ENCODE results near the gene ARSB. TPM values are rescaled to one million over a fixed set of nuclear protein-coding genes. Genes with fewer than 3 reads are reported as not detected.

Gene ARSB
- polyA plus RNA-seq, 4 donors: 0.54 to 17.9 (median 1.9) TPM

- no peaks in the 10 kb centered on the region for H3K27me3 ChIP-seq (ENCODE audit: control insufficient read depth in 3 of 3, insufficient read depth in 3 of 3, low read length in 3 of 3)
- DNase-seq (no peak), FAIRE-seq (no peak)
- peaks cover 0 to 2% (median 0%) of the 10 kb centered on the region in 3 donors for H3K36me3 ChIP-seq (ENCODE audit: control insufficient read depth in 3 of 3, insufficient read depth in 2 of 3, low read depth in 1 of 3, low read length in 3 of 3)
- 85 to 88% (median 88%) methylated on average over 1 of the region's 1 CpG for WGBS, 3 donors
- H3K4me3 ChIP-seq (ENCODE audit: low read depth in 1 of 3, low read length in 3 of 3): no peak overlapping the region
- no peaks in the 10 kb centered on the region for H3K9me3 ChIP-seq (ENCODE audit: control insufficient read depth in 2 of 2, insufficient read depth in 1 of 2, low read depth in 1 of 2, low read length in 1 of 2)
- H3K4me1 ChIP-seq (ENCODE audit: control insufficient read depth in 3 of 3, insufficient read depth in 2 of 3, low read depth in 1 of 3, low read length in 2 of 3): no peaks in the 10 kb centered on the region
- no peak overlapping the region for H3K27ac ChIP-seq (ENCODE audit: low read depth in 1 of 3, low read length in 2 of 3)
Measured at GRCh38 chr5:78811866-78812265, 173.2 kb downstream of the ARSB start.

DNA sequence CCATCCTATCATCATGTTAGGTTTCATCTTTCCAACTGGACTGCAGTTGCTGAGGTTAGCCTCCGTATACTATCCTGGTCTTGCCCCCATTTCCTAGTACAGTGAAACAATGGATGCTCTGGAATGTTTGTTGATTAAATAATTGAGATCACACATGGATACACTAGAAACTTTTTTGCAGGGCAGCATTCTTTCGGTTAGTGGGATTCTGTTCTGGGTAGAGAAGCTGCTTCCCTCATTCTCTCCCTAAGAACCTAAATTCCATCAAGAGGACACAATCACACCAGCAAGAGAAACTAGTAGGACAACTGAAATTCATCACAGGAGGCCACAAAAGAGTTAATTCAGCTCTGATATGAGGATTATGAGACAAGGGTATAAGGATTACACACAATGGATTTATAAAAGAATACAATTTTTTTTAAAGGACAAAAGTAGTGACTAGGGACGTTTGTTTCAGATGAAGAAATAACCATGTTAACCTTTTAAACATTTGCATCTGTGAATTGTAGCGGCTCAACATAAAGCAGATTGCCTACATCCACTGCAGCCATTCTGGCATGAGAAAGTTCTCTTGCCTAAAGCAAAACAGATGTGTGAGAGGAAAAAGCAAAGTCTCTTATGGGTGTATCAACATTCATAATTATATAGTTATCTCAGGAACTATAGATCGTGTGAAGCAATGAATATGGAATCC is 173.8 kb downstream of the ARSB start:
- 82 to 85% (median 83%) methylated on average over 5 of the region's 5 CpGs for WGBS, 3 donors
- H3K27ac ChIP-seq (ENCODE audit: low read depth in 1 of 3, low read length in 2 of 3): no peak overlapping the region
- no peaks in the 10 kb centered on the region for H3K9me3 ChIP-seq (ENCODE audit: control insufficient read depth in 2 of 2, insufficient read depth in 1 of 2, low read depth in 1 of 2, low read length in 1 of 2)
- no peaks in the 10 kb centered on the region for H3K27me3 ChIP-seq (ENCODE audit: control insufficient read depth in 3 of 3, insufficient read depth in 3 of 3, low read length in 3 of 3)
- DNase-seq (no peak), FAIRE-seq (no peak)
- H3K4me1 ChIP-seq (ENCODE audit: control insufficient read depth in 3 of 3, insufficient read depth in 2 of 3, low read depth in 1 of 3, low read length in 2 of 3): no peaks in the 10 kb centered on the region
- H3K4me3 ChIP-seq (ENCODE audit: low read depth in 1 of 3, low read length in 3 of 3): no peak overlapping the region
- H3K36me3 ChIP-seq (ENCODE audit: control insufficient read depth in 3 of 3, insufficient read depth in 2 of 3, low read depth in 1 of 3, low read length in 3 of 3): peaks cover 0 to 2% (median 0%) of the 10 kb centered on the region in 3 donors

DNA sequence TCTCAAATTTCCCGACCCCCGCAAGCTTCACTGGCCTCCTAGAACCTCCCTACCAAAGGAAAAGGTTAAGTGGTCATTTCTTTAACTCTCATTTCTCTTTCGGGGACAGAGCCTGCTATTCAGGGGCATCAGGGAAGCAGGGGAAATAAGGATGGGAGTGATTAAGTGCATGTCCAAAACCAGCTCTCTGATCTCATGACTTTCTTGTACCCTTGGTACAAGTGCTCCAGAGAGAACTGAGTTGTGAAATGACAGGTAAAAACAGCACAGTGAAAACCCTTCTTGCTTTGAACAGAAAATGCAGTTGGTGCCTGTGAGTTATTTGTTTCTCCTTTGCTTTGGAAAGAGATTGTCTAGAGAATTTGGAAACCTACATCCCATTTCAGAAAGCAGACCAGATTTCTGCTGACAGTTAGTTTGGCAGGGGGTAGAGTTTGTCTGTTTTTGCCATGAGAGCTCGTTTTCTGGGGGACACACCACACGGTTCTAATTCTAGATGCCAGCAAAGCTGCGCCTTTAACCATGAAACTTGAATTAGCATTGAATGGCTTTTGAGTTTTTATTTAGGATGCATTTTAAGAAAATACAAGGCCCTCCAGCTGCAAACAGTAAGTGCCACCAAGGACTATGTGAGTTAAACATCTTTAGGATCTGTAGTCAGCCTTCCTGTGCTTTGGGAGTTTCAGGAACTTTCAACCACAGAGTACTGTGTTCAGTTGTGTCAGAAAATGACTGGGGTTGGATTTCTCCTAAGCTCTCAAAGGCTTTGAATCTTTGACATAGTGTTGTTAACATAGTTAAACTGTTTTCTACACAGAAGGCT is 174.8 kb downstream of the ARSB start:
- Histone ChIP-seq H3K9me3 (ENCODE audit: control insufficient read depth in 2 of 2, insufficient read depth in 1 of 2, low read depth in 1 of 2, low read length in 1 of 2) (no peaks in the 10 kb centered on the region), H3K27ac (ENCODE audit: low read depth in 1 of 3, low read length in 2 of 3) (no peak overlapping the region), H3K27me3 (ENCODE audit: control insufficient read depth in 3 of 3, insufficient read depth in 3 of 3, low read length in 3 of 3) (no peaks in the 10 kb centered on the region), H3K4me3 (ENCODE audit: low read depth in 1 of 3, low read length in 3 of 3) (no peak overlapping the region), H3K36me3 (ENCODE audit: control insufficient read depth in 3 of 3, insufficient read depth in 2 of 3, low read depth in 1 of 3, low read length in 3 of 3) (no peaks in the 10 kb centered on the region), H3K4me1 (ENCODE audit: control insufficient read depth in 3 of 3, insufficient read depth in 2 of 3, low read depth in 1 of 3, low read length in 2 of 3) (no peaks in the 10 kb centered on the region)
- 89 to 93% (median 90%) methylated on average over 6 of the region's 6 CpGs for WGBS, 3 donors
- no peak for DNase-seq
- no peak for FAIRE-seq

- WGBS, 3 donors: 78 to 85% (median 82%) methylated on average over 11 of the region's 11 CpGs
- FAIRE-seq: no peak
Measured at GRCh38 chr5:78809444-78809843, 175.7 kb downstream of the ARSB start.

GRCh38 chr5:78808818-78809217 is 176.3 kb downstream of the ARSB start:
- Histone ChIP-seq H3K27ac (ENCODE audit: low read depth in 1 of 3, low read length in 2 of 3) (no peak overlapping the region), H3K36me3 (ENCODE audit: control insufficient read depth in 3 of 3, insufficient read depth in 2 of 3, low read depth in 1 of 3, low read length in 3 of 3) (no peaks in the 10 kb centered on the region), H3K27me3 (ENCODE audit: control insufficient read depth in 3 of 3, insufficient read depth in 3 of 3, low read length in 3 of 3) (no peaks in the 10 kb centered on the region), H3K4me1 (ENCODE audit: control insufficient read depth in 3 of 3, insufficient read depth in 2 of 3, low read depth in 1 of 3, low read length in 2 of 3) (no peaks in the 10 kb centered on the region), H3K4me3 (ENCODE audit: low read depth in 1 of 3, low read length in 3 of 3) (no peak overlapping the region), H3K9me3 (ENCODE audit: control insufficient read depth in 2 of 2, insufficient read depth in 1 of 2, low read depth in 1 of 2, low read length in 1 of 2) (no peaks in the 10 kb centered on the region)
- DNase-seq (no peak), FAIRE-seq (no peak)
- 91 to 94% (median 92%) methylated on average over 8 of the region's 8 CpGs for WGBS, 3 donors

More at GRCh38 chr5:78809444-78809843, 175.7 kb downstream of the ARSB start:
- no peaks in the 10 kb centered on the region for H3K9me3 ChIP-seq (ENCODE audit: control insufficient read depth in 2 of 2, insufficient read depth in 1 of 2, low read depth in 1 of 2, low read length in 1 of 2)
- no peaks in the 10 kb centered on the region for H3K4me1 ChIP-seq (ENCODE audit: control insufficient read depth in 3 of 3, insufficient read depth in 2 of 3, low read depth in 1 of 3, low read length in 2 of 3)
- no peak overlapping the region for H3K27ac ChIP-seq (ENCODE audit: low read depth in 1 of 3, low read length in 2 of 3)
- DNase-seq: no peak
- no peak overlapping the region for H3K4me3 ChIP-seq (ENCODE audit: low read depth in 1 of 3, low read length in 3 of 3)
- no peaks in the 10 kb centered on the region for H3K27me3 ChIP-seq (ENCODE audit: control insufficient read depth in 3 of 3, insufficient read depth in 3 of 3, low read length in 3 of 3)
- no peaks in the 10 kb centered on the region for H3K36me3 ChIP-seq (ENCODE audit: control insufficient read depth in 3 of 3, insufficient read depth in 2 of 3, low read depth in 1 of 3, low read length in 3 of 3)

GRCh38 chr5:78808380-78808779 is 176.7 kb downstream of the ARSB start:
- Histone ChIP-seq H3K9me3 (ENCODE audit: control insufficient read depth in 2 of 2, insufficient read depth in 1 of 2, low read depth in 1 of 2, low read length in 1 of 2) (no peaks in the 10 kb centered on the region), H3K27me3 (ENCODE audit: control insufficient read depth in 3 of 3, insufficient read depth in 3 of 3, low read length in 3 of 3) (no peaks in the 10 kb centered on the region), H3K36me3 (ENCODE audit: control insufficient read depth in 3 of 3, insufficient read depth in 2 of 3, low read depth in 1 of 3, low read length in 3 of 3) (peaks cover 0 to 1% (median 0%) of the 10 kb centered on the region in 3 donors), H3K4me1 (ENCODE audit: control insufficient read depth in 3 of 3, insufficient read depth in 2 of 3, low read depth in 1 of 3, low read length in 2 of 3) (no peaks in the 10 kb centered on the region), H3K4me3 (ENCODE audit: low read depth in 1 of 3, low read length in 3 of 3) (no peak overlapping the region), H3K27ac (ENCODE audit: low read depth in 1 of 3, low read length in 2 of 3) (no peak overlapping the region)
- FAIRE-seq: no peak
- WGBS, 3 donors: 88 to 96% (median 93%) methylated on average over 6 of the region's 6 CpGs
- no peak for DNase-seq

GRCh38 chr5:78806544-78806943 is 178.6 kb downstream of the ARSB start:
- Histone ChIP-seq H3K9me3 (ENCODE audit: control insufficient read depth in 2 of 2, insufficient read depth in 1 of 2, low read depth in 1 of 2, low read length in 1 of 2) (no peaks in the 10 kb centered on the region), H3K27me3 (ENCODE audit: control insufficient read depth in 3 of 3, insufficient read depth in 3 of 3, low read length in 3 of 3) (no peaks in the 10 kb centered on the region), H3K4me3 (ENCODE audit: low read depth in 1 of 3, low read length in 3 of 3) (no peak overlapping the region), H3K36me3 (ENCODE audit: control insufficient read depth in 3 of 3, insufficient read depth in 2 of 3, low read depth in 1 of 3, low read length in 3 of 3) (peaks cover 0 to 5% (median 0%) of the 10 kb centered on the region in 3 donors), H3K4me1 (ENCODE audit: control insufficient read depth in 3 of 3, insufficient read depth in 2 of 3, low read depth in 1 of 3, low read length in 2 of 3) (no peaks in the 10 kb centered on the region), H3K27ac (ENCODE audit: low read depth in 1 of 3, low read length in 2 of 3) (no peak overlapping the region)
- DNase-seq (no peak), FAIRE-seq (no peak)
- 94 to 99% (median 97%) methylated on average over 8 of the region's 8 CpGs for WGBS, 3 donors

- DNase-seq (no peak), FAIRE-seq (no peak)
- Histone ChIP-seq H3K9me3 (ENCODE audit: control insufficient read depth in 2 of 2, insufficient read depth in 1 of 2, low read depth in 1 of 2, low read length in 1 of 2) (no peaks in the 10 kb centered on the region), H3K27ac (ENCODE audit: low read depth in 1 of 3, low read length in 2 of 3) (no peak overlapping the region), H3K27me3 (ENCODE audit: control insufficient read depth in 3 of 3, insufficient read depth in 3 of 3, low read length in 3 of 3) (no peaks in the 10 kb centered on the region), H3K36me3 (ENCODE audit: control insufficient read depth in 3 of 3, insufficient read depth in 2 of 3, low read depth in 1 of 3, low read length in 3 of 3) (peaks cover 0 to 5% (median 0%) of the 10 kb centered on the region in 3 donors), H3K4me3 (ENCODE audit: low read depth in 1 of 3, low read length in 3 of 3) (no peak overlapping the region), H3K4me1 (ENCODE audit: control insufficient read depth in 3 of 3, insufficient read depth in 2 of 3, low read depth in 1 of 3, low read length in 2 of 3) (no peaks in the 10 kb centered on the region)
- WGBS, 3 donors: 97 to 99% (median 97%) methylated on average over 10 of the region's 10 CpGs
Measured at GRCh38 chr5:78805474-78806124, 179.5 kb downstream of the ARSB start.

All from small intestine (tissue), 7 donors.